ENCODE results near the gene NLRP6.
"Not testable (repeated sequence)": the region's sequence is repeated elsewhere in the genome, so short reads cannot be mapped to it uniquely, and the experiment has no call there.

Gene NLRP6

DNA sequence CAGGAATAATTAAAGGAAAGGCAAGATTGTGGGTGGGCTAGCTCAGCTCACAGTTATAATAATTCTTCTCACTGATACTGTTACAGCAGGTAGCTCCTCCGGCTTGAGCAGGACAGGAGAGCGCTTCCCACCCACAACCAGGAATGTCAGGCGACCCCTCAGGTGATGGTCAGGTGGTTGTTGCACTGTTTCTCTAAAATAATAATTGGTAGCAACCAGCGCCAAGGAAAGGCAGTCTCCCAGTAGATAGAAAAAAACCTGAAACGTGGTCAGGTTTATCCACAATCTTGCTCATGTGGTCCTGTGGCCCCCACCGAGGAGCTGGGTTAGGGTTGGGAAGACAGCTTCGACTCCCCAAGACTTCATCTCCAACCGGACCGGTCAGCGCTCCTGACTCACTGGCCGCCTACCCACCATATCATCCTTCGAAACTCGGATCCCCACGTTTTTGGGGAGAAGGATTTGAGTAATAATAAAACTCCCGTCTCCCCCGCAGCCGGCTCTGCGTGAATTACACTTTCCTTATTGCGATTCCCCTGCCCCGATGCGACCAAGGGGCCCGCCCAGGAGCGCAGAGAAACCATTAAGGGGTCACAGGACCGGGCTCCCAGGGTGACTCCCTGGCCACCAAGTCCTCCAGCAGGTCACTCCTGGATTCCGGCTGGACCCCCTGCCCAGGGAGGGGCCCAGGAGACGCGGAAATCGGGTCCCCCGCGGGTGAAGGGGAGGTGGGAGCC, 39.6 kb downstream of the NLRP6 start:
- Histone ChIP-seq H3K27me3 (replicated peaks in 2 of 5; ENCODE audit: control insufficient read depth in 4 of 5, insufficient read depth in 5 of 5, low read length in 4 of 5) (peaks cover 0 to 21% (median 0%) of the 10 kb centered on the region in 5 experiments), H3K4me1 (ENCODE audit: control extremely low read depth in 1 of 4, control insufficient read depth in 4 of 4, insufficient read depth in 4 of 4, low read length in 3 of 4) (peaks cover 3 to 62% (median 53%) of the 10 kb centered on the region in 4 experiments), H3K36me3 (ENCODE audit: control insufficient read depth in 4 of 4, insufficient read depth in 4 of 4, low read length in 3 of 4) (peaks cover 0 to 10% (median 2%) of the 10 kb centered on the region in 4 experiments), H3K4me3 (ENCODE audit: control insufficient read depth in 1 of 7, extremely low read depth in 1 of 7, insufficient read depth in 4 of 7, low read depth in 2 of 7, low read length in 6 of 7) (peak overlapping the region in 2 of 7 experiments; percentile 15 to 50)
- not testable (repeated sequence) for DNase-seq; H3K9me3 ChIP-seq (ENCODE audit: control extremely low read depth in 1 of 5, control insufficient read depth in 4 of 5, insufficient read depth in 2 of 5, low read depth in 1 of 5, low read length in 4 of 5); H3K27ac ChIP-seq (ENCODE audit: insufficient read depth in 1 of 2, low read depth in 1 of 2, low read length in 2 of 2, poor library complexity in 1 of 2, severe bottlenecking in 2 of 2)
- POLR2A ChIA-PET = interaction anchor here (1.0 kb wide), 1 partner anchor 10 kb away, joined by 3 read pairs; the partner anchor contains the start of gene IFITM2
- 100% methylated on average over 3 of the region's 30 CpGs for WGBS (ENCODE audit: insufficient coverage)
- CTCF ChIA-PET = interaction anchor here (0.7 to 3.6 kb wide), 7 partner anchors 8 to 148 kb away, joined by 3 to 37 read pairs (median 4); partner anchors contain the start of gene IFITM2

GRCh38 chr11:318405-319120, 40.4 kb downstream of the NLRP6 start:
- DNase-seq; H3K27ac ChIP-seq (ENCODE audit: insufficient read depth in 1 of 2, low read depth in 1 of 2, low read length in 2 of 2, poor library complexity in 1 of 2, severe bottlenecking in 2 of 2); H3K9me3 ChIP-seq (ENCODE audit: control extremely low read depth in 1 of 5, control insufficient read depth in 4 of 5, insufficient read depth in 2 of 5, low read depth in 1 of 5, low read length in 4 of 5); POLR2A ChIA-PET: not testable (repeated sequence)
- no CpG with 5 or more reads among the region's 79 CpGs for WGBS (ENCODE audit: insufficient coverage)
- CTCF ChIA-PET = interaction anchor here (1.9 to 3.6 kb wide), 2 partner anchors 12 to 13 kb away, joined by 6 to 37 read pairs; partner anchors contain the start of gene IFITM2
- H3K4me3 ChIP-seq (ENCODE audit: control insufficient read depth in 1 of 7, extremely low read depth in 1 of 7, insufficient read depth in 4 of 7, low read depth in 2 of 7, low read length in 6 of 7) = peak overlapping the region in 6 of 7 experiments; percentile 38 to 70 (median 50)
- H3K4me1 ChIP-seq (ENCODE audit: control extremely low read depth in 1 of 4, control insufficient read depth in 4 of 4, insufficient read depth in 4 of 4, low read length in 3 of 4) = peaks cover 0 to 59% (median 46%) of the 10 kb centered on the region in 4 experiments
- peaks cover 0 to 21% (median 0%) of the 10 kb centered on the region in 5 experiments for H3K27me3 ChIP-seq (replicated peaks in 2 of 5; ENCODE audit: control insufficient read depth in 4 of 5, insufficient read depth in 5 of 5, low read length in 4 of 5)
- peaks cover 0 to 10% (median 2%) of the 10 kb centered on the region in 4 experiments for H3K36me3 ChIP-seq (ENCODE audit: control insufficient read depth in 4 of 4, insufficient read depth in 4 of 4, low read length in 3 of 4)

DNA sequence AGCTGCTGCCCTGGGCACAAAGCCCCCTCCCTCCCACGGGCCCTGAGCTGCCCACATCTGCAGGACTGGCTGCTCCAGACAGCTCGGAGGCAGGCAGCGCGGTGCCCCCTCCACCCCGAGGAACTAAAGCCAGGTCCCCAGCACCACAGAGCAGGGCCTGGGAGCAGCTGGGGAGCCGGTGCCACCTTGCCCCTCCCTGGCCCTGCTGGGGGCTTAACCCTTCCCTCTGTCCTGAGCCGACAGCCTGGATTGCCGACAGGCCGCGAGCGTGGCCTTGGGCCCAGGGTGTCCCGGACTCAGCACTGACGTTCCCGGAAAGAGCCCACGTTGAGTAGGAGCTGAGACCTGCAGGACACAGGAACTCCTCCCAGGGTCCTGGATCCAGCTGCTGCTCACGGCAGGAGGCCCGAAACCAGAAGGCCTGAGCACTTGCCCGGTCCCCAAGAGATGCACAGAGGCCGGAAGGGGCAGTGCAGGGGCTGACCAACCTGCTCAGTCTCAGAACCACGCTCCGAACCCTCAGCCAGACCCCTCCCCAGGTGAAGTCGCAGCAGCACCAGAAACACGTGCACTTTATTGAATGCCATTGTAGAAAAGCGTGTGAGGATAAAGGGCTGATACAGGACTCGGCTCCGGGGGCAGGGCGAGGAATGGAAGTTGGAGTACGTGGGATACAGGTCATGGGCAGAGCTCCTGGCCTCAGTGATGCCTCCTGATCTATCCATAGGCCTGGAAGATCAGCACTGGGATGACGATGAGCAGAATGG, 41.1 kb downstream of the NLRP6 start:
- DNase-seq; POLR2A ChIA-PET; H3K9me3 ChIP-seq (ENCODE audit: control extremely low read depth in 1 of 5, control insufficient read depth in 4 of 5, insufficient read depth in 2 of 5, low read depth in 1 of 5, low read length in 4 of 5); H3K27ac ChIP-seq (ENCODE audit: insufficient read depth in 1 of 2, low read depth in 1 of 2, low read length in 2 of 2, poor library complexity in 1 of 2, severe bottlenecking in 2 of 2): not testable (repeated sequence)
- Histone ChIP-seq H3K36me3 (ENCODE audit: control insufficient read depth in 4 of 4, insufficient read depth in 4 of 4, low read length in 3 of 4) (peaks cover 0 to 10% (median 2%) of the 10 kb centered on the region in 4 experiments), H3K4me1 (ENCODE audit: control extremely low read depth in 1 of 4, control insufficient read depth in 4 of 4, insufficient read depth in 4 of 4, low read length in 3 of 4) (peaks cover 0 to 58% (median 40%) of the 10 kb centered on the region in 4 experiments), H3K4me3 (ENCODE audit: control insufficient read depth in 1 of 7, extremely low read depth in 1 of 7, insufficient read depth in 4 of 7, low read depth in 2 of 7, low read length in 6 of 7) (peak overlapping the region in 6 of 7 experiments; percentile 38 to 83 (median 53)), H3K27me3 (replicated peaks in 2 of 5; ENCODE audit: control insufficient read depth in 4 of 5, insufficient read depth in 5 of 5, low read length in 4 of 5) (peaks cover 0 to 21% (median 0%) of the 10 kb centered on the region in 5 experiments)
- CTCF ChIA-PET = interaction anchor here (1.9 kb wide), 1 partner anchor 11 kb away, joined by 6 read pairs; no protein-coding TSS in a partner anchor
- 49% methylated on average over 13 of the region's 29 CpGs for WGBS (ENCODE audit: insufficient coverage)

GRCh38 chr11:319888-320273, 41.7 kb downstream of the NLRP6 start:
- CTCF ChIA-PET = interaction anchor here (1.9 kb wide), 1 partner anchor 10 kb away, joined by 6 read pairs; no protein-coding TSS in a partner anchor
- Histone ChIP-seq H3K4me1 (ENCODE audit: control extremely low read depth in 1 of 4, control insufficient read depth in 4 of 4, insufficient read depth in 4 of 4, low read length in 3 of 4) (peaks cover 0 to 60% (median 37%) of the 10 kb centered on the region in 4 experiments), H3K36me3 (ENCODE audit: control insufficient read depth in 4 of 4, insufficient read depth in 4 of 4, low read length in 3 of 4) (peaks cover 0 to 10% (median 2%) of the 10 kb centered on the region in 4 experiments), H3K27ac (ENCODE audit: insufficient read depth in 1 of 2, low read depth in 1 of 2, low read length in 2 of 2, poor library complexity in 1 of 2, severe bottlenecking in 2 of 2) (peak overlapping the region in 1 of 2 experiments; percentile 73), H3K4me3 (ENCODE audit: control insufficient read depth in 1 of 7, extremely low read depth in 1 of 7, insufficient read depth in 4 of 7, low read depth in 2 of 7, low read length in 6 of 7) (peak overlapping the region in 5 of 7 experiments; percentile 47 to 83 (median 69)), H3K27me3 (replicated peaks in 2 of 5; ENCODE audit: control insufficient read depth in 4 of 5, insufficient read depth in 5 of 5, low read length in 4 of 5) (peaks cover 0 to 21% (median 0%) of the 10 kb centered on the region in 5 experiments)
- POLR2A ChIA-PET; H3K9me3 ChIP-seq (ENCODE audit: control extremely low read depth in 1 of 5, control insufficient read depth in 4 of 5, insufficient read depth in 2 of 5, low read depth in 1 of 5, low read length in 4 of 5); DNase-seq: not testable (repeated sequence)
- no CpG with 5 or more reads among the region's 10 CpGs for WGBS (ENCODE audit: insufficient coverage)

DNA sequence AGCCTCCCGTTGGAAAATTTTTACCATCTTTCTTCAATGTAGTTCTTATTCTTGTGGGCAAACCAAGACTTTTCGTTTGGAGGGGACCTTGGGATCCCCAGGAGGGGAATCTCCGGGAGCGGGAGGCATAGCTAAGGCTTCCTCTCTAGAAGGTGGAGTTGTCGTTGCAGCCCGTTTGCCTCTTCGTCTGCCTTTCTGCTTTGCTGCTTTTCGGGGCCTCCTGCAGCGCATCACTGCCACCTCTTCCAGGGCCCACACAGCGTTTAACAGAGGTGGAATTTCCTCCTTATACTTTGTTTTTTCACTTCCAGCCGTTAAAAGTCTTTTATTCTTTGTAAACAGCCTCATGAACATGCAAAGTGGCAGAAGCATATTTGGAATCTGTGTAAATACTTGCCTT, 45.9 kb downstream of the NLRP6 start:
- CTCF ChIA-PET = interaction anchor here (1.2 to 1.3 kb wide), 2 partner anchors 16 to 39 kb away, joined by 3 to 5 read pairs; no protein-coding TSS in a partner anchor
- WGBS (ENCODE audit: insufficient coverage) = 89% methylated on average over 8 of the region's 11 CpGs
- no peaks in the 10 kb centered on the region for H3K9me3 ChIP-seq (ENCODE audit: control extremely low read depth in 1 of 5, control insufficient read depth in 4 of 5, insufficient read depth in 2 of 5, low read depth in 1 of 5, low read length in 4 of 5)
- no peak overlapping the region for H3K4me3 ChIP-seq (ENCODE audit: control insufficient read depth in 1 of 7, extremely low read depth in 1 of 7, insufficient read depth in 4 of 7, low read depth in 2 of 7, low read length in 6 of 7)
- POLR2A ChIA-PET = no interaction called here
- H3K4me1 ChIP-seq (ENCODE audit: control extremely low read depth in 1 of 4, control insufficient read depth in 4 of 4, insufficient read depth in 4 of 4, low read length in 3 of 4) = peaks cover 2 to 62% (median 37%) of the 10 kb centered on the region in 4 experiments
- H3K36me3 ChIP-seq (ENCODE audit: control insufficient read depth in 4 of 4, insufficient read depth in 4 of 4, low read length in 3 of 4) = no peaks in the 10 kb centered on the region
- no peaks in the 10 kb centered on the region for H3K27me3 ChIP-seq (replicated peaks in 2 of 5; ENCODE audit: control insufficient read depth in 4 of 5, insufficient read depth in 5 of 5, low read length in 4 of 5)
- H3K27ac ChIP-seq (ENCODE audit: insufficient read depth in 1 of 2, low read depth in 1 of 2, low read length in 2 of 2, poor library complexity in 1 of 2, severe bottlenecking in 2 of 2) = peak overlapping the region in 1 of 2 experiments; percentile 62
- DNase-seq = no peak

DNA sequence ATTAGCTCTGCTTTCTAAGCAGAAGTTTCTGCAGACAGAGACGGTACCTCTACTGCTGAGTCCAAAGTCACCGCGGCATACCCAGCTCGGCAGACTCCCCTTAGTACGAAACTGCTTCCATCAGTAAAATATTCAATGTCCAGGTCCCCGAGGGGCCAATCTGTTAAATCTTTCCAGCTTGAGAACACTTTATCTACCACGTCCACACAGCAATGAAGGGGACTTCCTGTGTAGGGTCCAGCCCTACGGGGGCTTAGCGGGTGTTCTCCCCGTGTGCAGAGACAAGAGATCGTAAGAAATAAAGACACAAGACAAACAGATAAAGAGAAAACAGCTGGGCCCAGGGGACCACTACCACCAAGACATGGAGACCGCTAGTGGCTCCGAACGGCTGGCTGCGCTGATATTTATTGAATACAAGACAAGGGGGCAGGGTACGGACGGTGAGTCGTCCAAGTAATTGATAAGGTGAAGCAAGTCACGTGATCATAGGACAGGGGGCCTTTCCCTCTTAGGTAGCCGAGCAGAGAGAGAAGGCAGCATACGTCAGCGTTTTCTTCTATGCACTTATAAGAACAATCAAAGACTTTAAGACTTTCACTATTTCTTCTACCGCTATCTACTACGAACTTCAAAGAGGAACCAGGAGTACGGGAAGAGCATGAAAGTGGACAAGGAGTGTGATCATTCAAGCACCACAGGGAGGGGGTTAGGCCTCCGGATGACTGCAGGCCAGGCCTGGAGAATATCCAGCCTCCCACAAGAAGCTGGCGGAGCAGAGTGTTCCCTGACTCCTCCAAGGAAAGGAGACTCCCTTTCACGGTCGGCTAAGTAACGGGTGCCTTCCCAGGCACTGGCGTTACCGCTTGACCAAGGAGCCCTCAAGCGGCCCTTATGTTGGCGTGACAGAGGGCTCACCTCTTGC, 46.6 kb downstream of the NLRP6 start:
- WGBS (ENCODE audit: insufficient coverage) = 75% methylated on average over 12 of the region's 34 CpGs
- peak overlapping the region in 1 of 2 experiments; percentile 62 for H3K27ac ChIP-seq (ENCODE audit: insufficient read depth in 1 of 2, low read depth in 1 of 2, low read length in 2 of 2, poor library complexity in 1 of 2, severe bottlenecking in 2 of 2)
- CTCF ChIA-PET = interaction anchor here (1.0 to 1.3 kb wide), 3 partner anchors 8 to 38 kb away, joined by 3 to 5 read pairs (median 4); no protein-coding TSS in a partner anchor

More for the DNA sequence above, 46.6 kb downstream of the NLRP6 start:
- H3K4me3 ChIP-seq (ENCODE audit: control insufficient read depth in 1 of 7, extremely low read depth in 1 of 7, insufficient read depth in 4 of 7, low read depth in 2 of 7, low read length in 6 of 7); DNase-seq; POLR2A ChIA-PET; H3K36me3 ChIP-seq (ENCODE audit: control insufficient read depth in 4 of 4, insufficient read depth in 4 of 4, low read length in 3 of 4); H3K9me3 ChIP-seq (ENCODE audit: control extremely low read depth in 1 of 5, control insufficient read depth in 4 of 5, insufficient read depth in 2 of 5, low read depth in 1 of 5, low read length in 4 of 5); H3K27me3 ChIP-seq (replicated peaks in 2 of 5; ENCODE audit: control insufficient read depth in 4 of 5, insufficient read depth in 5 of 5, low read length in 4 of 5): not testable (repeated sequence)
- H3K4me1 ChIP-seq (ENCODE audit: control extremely low read depth in 1 of 4, control insufficient read depth in 4 of 4, insufficient read depth in 4 of 4, low read length in 3 of 4) = peaks cover 2 to 63% (median 34%) of the 10 kb centered on the region in 4 experiments
